SU-DHL-6 (cell line): ENCODE data around the gene LRRC4C.

Source experiments
- H2AFZ ChIP-seq: fragments of 200-600 bp; sonication (generic); 2 replicates; pipeline ENCODE4 v1.6.1; 2014; ENCODE audit warnings: low read depth, mild to moderate bottlenecking, moderate library complexity, mixed read lengths, antibody characterized with exemption, low read length; ENCODE audit not compliant: severe bottlenecking
- H3F3A ChIP-seq: fragments of 200-600 bp; shearing (Covaris generic); 2 replicates; pipeline ENCODE4 v1.6.0; 2016; ENCODE audit warnings: antibody characterized with exemption, mild to moderate bottlenecking; ENCODE audit not compliant: insufficient read depth
- H3K27ac ChIP-seq: fragments of 200-600 bp; sonication (generic); 2 replicates; pipeline ENCODE4 v1.5.1; 2016; ENCODE audit warnings: low read depth, mild to moderate bottlenecking, low read length, moderate library complexity, mixed read lengths
- H3K27me3 ChIP-seq: fragments of 200-600 bp; sonication (generic), shearing (Covaris generic); 2 replicates; pipeline ENCODE4 v1.6.0; 2014; ENCODE audit warnings: mild to moderate bottlenecking, low read length
- H3K36me3 ChIP-seq: fragments of 200-600 bp; sonication (generic); 2 replicates; pipeline ENCODE4 v1.6.1; 2014; ENCODE audit warnings: mild to moderate bottlenecking, low read length, mixed read lengths
- H3K4me2 ChIP-seq: fragments of 300-600, 200-600 bp; shearing (Covaris generic), sonication (generic); 2 replicates; pipeline ENCODE4 v1.6.0; 2014; ENCODE audit warnings: low read length, low read depth, mild to moderate bottlenecking; ENCODE audit not compliant: poor library complexity, severe bottlenecking
- H3K4me3 ChIP-seq: fragments of 200-600 bp; sonication (generic); 2 replicates; pipeline ENCODE4 v1.5.1; 2014; ENCODE audit warnings: antibody characterized with exemption, low read length, mild to moderate bottlenecking, mixed read lengths; ENCODE audit not compliant: insufficient read depth, poor library complexity, severe bottlenecking
- H3K79me2 ChIP-seq: fragments of 200-600 bp; sonication (generic); 2 replicates; pipeline ENCODE4 v1.6.1; 2014; ENCODE audit warnings: mild to moderate bottlenecking, low read length, moderate library complexity; ENCODE audit not compliant: insufficient read depth
- H3K9ac ChIP-seq: fragments of 200-600 bp; sonication (generic); 2 replicates; pipeline ENCODE4 v1.7.0; 2014; ENCODE audit warnings: mild to moderate bottlenecking, low read length
- H3K9me2 ChIP-seq: fragments of 200-600 bp; sonication (generic); replicated peaks from 2 replicates; pipeline ENCODE4 v1.6.1; 2014; ENCODE audit warnings: low read length; ENCODE audit not compliant: insufficient read depth
- H3K9me3 ChIP-seq: fragments of 200-600 bp; sonication (generic); 2 replicates; pipeline ENCODE4 v1.6.1; 2014; ENCODE audit warnings: low read length, mixed read lengths; ENCODE audit not compliant: insufficient read depth
- H4K20me1 ChIP-seq: fragments of 200-600 bp; sonication (generic); 2 replicates; pipeline ENCODE4 v1.6.1; 2014; ENCODE audit warnings: low read depth, mild to moderate bottlenecking, antibody characterized with exemption, low read length, moderate library complexity, mixed read lengths
- CTCF ChIP-seq: fragments of 200-600 bp; sonication (generic); IDR thresholded peaks from one replicate; pipeline ENCODE4 v1.5.1; 2017; ENCODE audit warnings: antibody characterized with exemption, mild to moderate bottlenecking, low read length, moderate library complexity; ENCODE audit not compliant: insufficient read depth, poor library complexity, severe bottlenecking
- EZH2phosphoT487 ChIP-seq: fragments of 200-600 bp; sonication (generic), shearing (Covaris generic); conservative IDR thresholded peaks from 2 replicates; pipeline ENCODE4 v1.6.1; 2018; ENCODE audit warnings: mild to moderate bottlenecking, antibody characterized with exemption, low read length, moderate library complexity, mixed read lengths

The LRRC4C gene

GRCh38 chr11:40998920-40999319, 460.5 kb downstream of the LRRC4C start:
- H4K20me1 ChIP-seq = no peaks in the 10 kb centered on the region
- H3K27me3 ChIP-seq = no peaks in the 10 kb centered on the region
- H3K4me3 ChIP-seq = no peak overlapping the region
- H3F3A ChIP-seq = no peaks in the 10 kb centered on the region
- no peaks in the 10 kb centered on the region for H3K9me2 ChIP-seq
- no peak overlapping the region for H3K9ac ChIP-seq
- TF ChIP-seq EZH2phosphoT487 (no peak), CTCF (no peak)
- no peaks in the 10 kb centered on the region for H3K36me3 ChIP-seq
- H3K79me2 ChIP-seq = no peaks in the 10 kb centered on the region
- H3K27ac ChIP-seq = no peak overlapping the region
- no peak overlapping the region for H3K4me2 ChIP-seq
- H2AFZ ChIP-seq = no peak overlapping the region
- H3K9me3 ChIP-seq = no peaks in the 10 kb centered on the region

- H3K9me3 ChIP-seq = no peaks in the 10 kb centered on the region; the same call in 1 of the 2 replicates
- no peak overlapping the region for H3K27ac ChIP-seq
- TF ChIP-seq EZH2phosphoT487 = no peak
- no peak for TF ChIP-seq CTCF
- no peaks in the 10 kb centered on the region for H3K27me3 ChIP-seq
- H3K9ac ChIP-seq = no peak overlapping the region
- H3K36me3 ChIP-seq = no peaks in the 10 kb centered on the region
- H3K4me2 ChIP-seq = no peak overlapping the region
- H2AFZ ChIP-seq = no peak overlapping the region
- H3K9me2 ChIP-seq = no peaks in the 10 kb centered on the region
- no peaks in the 10 kb centered on the region for H4K20me1 ChIP-seq
- H3F3A ChIP-seq = no peaks in the 10 kb centered on the region
- no peak overlapping the region for H3K4me3 ChIP-seq
- H3K79me2 ChIP-seq = no peaks in the 10 kb centered on the region
Observed at GRCh38 chr11:40987776-40988435, 471.5 kb downstream of the LRRC4C start.

- Histone ChIP-seq H3K4me2 (no peak overlapping the region), H3K79me2 (no peaks in the 10 kb centered on the region)
Observed at GRCh38 chr11:40986320-40986719, 473.1 kb downstream of the LRRC4C start.

More at GRCh38 chr11:40986320-40986719, 473.1 kb downstream of the LRRC4C start:
- Histone ChIP-seq H4K20me1 (no peaks in the 10 kb centered on the region), H3F3A (no peaks in the 10 kb centered on the region), H3K9me2 (no peaks in the 10 kb centered on the region), H3K27me3 (no peaks in the 10 kb centered on the region), H2AFZ (no peak overlapping the region), H3K36me3 (no peaks in the 10 kb centered on the region), H3K9me3 (no peaks in the 10 kb centered on the region; the same call in 1 of the 2 replicates), H3K9ac (no peak overlapping the region), H3K4me3 (no peak overlapping the region), H3K27ac (no peak overlapping the region)
- TF ChIP-seq EZH2phosphoT487 (no peak), CTCF (no peak)
